Activated effector memory CD4-positive, alpha-beta T cell treated with Interleukin-2 at 50 U/mL for 16 hours (primary cell): ENCODE results near the gene VWA8.

Experiments
- DNase-seq: peaks from one replicate; pipeline ENCODE4 v3.0.0-alpha.2; 2020

The VWA8 gene

GRCh38 chr13:41960637-41961465 is at the start of gene VWA8:
Gene VWA8 (minus strand): TSS chr13:41961109. CDS start chr13:41961015, 94 bp downstream.
- DNase-seq, result peak; percentile 79

- no peak for DNase-seq
Observed at GRCh38 chr13:42009057-42009456, 48.1 kb upstream of the VWA8 start.

- DNase-seq, result no peak
Observed at GRCh38 chr13:42007844-42008243, 46.9 kb upstream of the VWA8 start.

- DNase-seq, result no peak
Observed at GRCh38 chr13:42002066-42002465, 41.2 kb upstream of the VWA8 start.

- DNase-seq, result no peak
Observed at GRCh38 chr13:42001580-42001979, 40.7 kb upstream of the VWA8 start.

DNA sequence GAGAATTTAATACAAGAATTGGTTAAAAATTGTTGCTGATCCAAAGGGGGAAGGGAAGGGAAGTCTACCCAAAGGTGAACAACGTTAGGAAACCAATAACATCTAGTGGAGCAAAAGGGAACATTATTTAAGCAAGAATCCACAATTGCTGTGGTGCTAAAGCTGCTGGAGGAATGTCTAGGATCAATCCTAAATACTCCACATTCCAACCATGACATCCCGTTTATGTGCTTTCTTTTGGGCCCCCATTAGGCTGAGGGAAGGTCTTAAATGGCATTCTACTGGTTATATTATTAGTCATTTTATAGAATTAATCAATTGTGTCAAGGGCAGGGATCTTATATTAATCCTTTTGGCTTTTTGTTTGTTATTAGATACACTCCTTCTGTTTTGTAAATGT is 39.9 kb upstream of the VWA8 start:
- no peak for DNase-seq

GRCh38 chr13:41997396-41997795 is 36.5 kb upstream of the VWA8 start:
- DNase-seq, result no peak

- DNase-seq, result no peak
Observed at GRCh38 chr13:41995946-41996345, 35.0 kb upstream of the VWA8 start.

DNA sequence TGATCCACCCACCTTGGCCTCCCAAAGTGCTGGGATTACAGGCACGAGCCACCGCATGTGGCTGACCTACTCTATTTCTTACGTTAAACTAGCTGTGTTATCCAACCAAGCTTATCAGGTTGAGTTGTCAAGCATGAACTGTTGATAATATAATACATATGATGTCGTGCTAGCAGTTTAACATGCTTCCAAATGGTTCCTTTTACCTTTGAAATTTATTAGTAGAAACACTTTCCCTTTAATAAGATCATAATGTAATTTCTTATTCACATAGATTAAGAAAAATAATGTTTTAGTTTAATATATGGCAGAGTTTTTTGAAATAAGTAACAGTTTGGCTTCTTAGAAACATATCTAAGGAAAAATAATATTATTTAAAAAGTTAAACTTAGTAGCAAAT is 34.4 kb upstream of the VWA8 start:
- DNase-seq, result no peak

- DNase-seq, result no peak
Observed at GRCh38 chr13:41994696-41995095, 33.8 kb upstream of the VWA8 start.

- DNase-seq, result no peak
Observed at GRCh38 chr13:41991936-41992335, 31.0 kb upstream of the VWA8 start.

GRCh38 chr13:41988244-41988643 is 27.3 kb upstream of the VWA8 start:
- DNase-seq, result no peak

DNA sequence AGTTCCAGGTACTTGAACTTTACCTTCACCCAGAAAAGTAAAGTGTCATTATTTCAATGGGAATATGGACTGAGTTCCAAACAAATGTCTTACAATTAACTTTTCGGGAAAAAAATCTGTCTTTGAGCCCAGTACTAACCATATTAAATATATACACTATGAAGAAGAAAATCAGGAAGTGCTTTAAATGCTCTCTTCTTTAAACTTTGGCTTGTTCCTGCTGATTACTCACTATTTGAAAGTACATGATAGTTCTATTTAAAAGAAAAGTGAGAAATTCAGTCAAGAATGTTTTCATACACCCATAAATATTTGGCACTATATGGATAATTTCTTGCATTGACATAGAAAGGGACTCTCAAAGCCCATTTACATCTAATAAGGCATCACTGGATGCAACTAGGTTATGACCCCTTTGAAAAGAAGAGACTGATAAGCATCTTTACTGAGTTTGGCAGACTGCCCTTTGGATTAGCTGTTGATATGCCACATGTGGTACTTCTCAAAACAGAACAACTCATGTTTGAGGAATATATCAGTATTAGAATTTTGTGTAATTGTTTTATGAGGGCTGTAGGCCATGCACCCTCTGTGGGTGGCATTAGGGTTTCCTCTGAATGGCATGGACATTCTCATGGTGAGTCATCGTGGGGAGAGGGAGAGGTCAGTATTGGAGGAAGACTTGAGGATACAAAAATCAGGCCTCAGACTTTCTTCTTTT is 25.0 kb upstream of the VWA8 start:
- no peak for DNase-seq

GRCh38 chr13:41981951-41982715 is 21.2 kb upstream of the VWA8 start:
- no peak for DNase-seq

DNA sequence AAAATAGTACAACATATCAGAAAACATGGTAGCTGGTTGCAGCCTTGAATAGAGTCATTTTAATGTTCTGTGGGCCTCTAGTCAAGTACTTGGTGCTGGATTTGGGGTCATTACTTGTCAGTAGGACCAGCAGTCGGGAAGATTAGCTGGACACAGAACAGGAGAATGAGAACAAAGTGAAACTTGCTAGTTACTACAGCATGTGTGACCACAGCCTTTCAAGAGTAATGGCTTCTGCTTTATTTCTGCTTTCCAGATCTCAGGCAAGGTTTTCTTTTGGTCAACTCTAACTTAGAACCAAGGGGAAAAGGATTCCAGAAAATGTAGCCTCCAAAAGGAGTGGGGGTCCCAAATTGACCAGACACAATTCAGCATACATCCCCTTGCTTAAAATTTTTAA is 17.1 kb upstream of the VWA8 start:
- no peak for DNase-seq

- DNase-seq, result no peak
Observed at GRCh38 chr13:41976476-41976875, 15.6 kb upstream of the VWA8 start.

DNA sequence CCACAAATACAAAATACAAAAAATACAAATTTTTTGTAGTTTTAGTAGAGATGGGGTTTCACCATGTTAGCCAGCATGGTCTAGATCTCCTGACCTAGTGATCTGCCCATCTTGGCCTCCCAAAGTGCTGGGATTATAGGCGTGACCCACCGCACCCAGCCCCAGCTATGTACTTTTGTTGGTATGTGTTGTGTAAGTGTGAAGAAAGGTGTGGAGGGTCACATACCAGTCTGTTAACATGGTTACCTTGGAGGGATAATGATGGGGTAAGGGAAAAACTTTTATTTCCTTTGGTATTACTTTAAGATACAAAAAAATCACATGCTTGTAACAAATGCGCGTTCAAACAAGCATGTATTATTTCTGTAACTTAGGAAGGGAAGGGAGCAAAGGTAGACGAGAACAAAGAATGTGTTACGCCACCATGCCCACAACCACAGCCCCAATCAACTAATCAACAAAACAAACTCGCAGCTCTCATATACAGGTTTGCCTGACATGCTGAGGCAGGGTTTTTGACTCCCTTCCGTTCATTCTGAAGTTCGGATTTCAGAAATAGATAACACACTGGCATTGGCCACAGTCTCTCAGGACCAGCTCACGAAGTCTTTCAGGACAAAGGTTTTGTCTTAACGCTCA is 13.5 kb upstream of the VWA8 start:
- no peak for DNase-seq

GRCh38 chr13:41973247-41973741 is 12.4 kb upstream of the VWA8 start:
- no peak for DNase-seq

GRCh38 chr13:41971848-41972247 is 10.9 kb upstream of the VWA8 start:
- DNase-seq, result no peak

DNA sequence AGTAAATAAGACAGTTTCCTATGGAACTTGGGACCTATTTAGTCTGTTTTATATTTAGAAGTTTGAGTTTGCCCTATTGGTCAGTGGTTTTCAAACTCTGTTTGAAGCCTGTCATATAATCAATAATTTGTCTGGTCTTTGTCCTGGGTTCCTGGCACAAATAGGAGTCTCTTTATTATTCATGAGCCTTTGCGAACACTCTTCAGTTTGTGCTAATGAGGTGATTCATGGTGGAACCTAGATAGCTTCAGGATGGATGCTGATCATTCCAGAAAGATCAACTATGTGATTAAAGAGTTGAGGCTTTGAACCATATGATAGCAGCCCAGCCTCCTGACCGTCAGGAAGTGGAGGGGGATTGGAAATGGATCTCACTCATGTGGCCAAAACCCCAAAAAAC is 10.0 kb upstream of the VWA8 start:
- no peak for DNase-seq

DNA sequence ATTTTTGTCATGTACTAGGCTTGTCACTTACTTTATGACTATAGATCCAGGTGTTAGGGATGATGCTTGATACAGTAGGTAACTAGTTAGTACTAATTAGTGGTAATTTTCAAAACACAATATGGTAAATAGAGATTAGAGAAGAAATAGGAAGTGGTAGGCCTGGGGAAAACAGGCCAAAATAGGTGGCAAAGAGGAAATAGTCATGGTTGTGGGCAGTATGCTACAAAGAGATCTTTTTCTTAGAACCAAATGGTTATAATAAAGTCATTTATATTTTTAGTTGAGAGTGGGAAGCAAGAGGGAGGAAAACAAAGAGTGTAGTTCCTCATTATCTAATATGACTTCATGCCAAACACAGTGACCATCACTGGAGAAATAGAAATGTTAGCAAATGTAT is 9.1 kb upstream of the VWA8 start:
- no peak for DNase-seq

- DNase-seq, result no peak
Observed at GRCh38 chr13:41969072-41969471, 8.2 kb upstream of the VWA8 start.

DNA sequence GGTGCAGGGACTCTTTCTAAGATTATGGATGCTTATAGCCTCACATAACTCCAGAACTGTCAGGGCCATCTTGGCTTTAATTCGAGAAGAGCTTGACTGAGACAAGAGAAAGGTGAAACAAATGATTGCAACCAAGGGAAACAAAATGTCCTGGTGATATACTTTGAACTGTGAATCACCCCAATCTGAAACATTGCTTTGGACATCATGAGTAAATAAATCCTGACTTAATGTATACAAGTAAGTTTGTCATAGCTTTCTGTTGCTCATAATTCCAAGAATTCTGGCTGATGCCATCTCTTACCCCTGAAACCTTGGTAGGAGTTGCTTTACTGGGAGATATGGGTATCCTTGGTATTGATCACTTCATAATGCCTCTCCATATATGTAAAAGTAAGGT is 5.8 kb upstream of the VWA8 start:
- DNase-seq, result no peak
